GM23248 (cell line): ENCODE measurements around the gene GFM1. TPM values are rescaled to one million over a fixed set of nuclear protein-coding genes. Genes with fewer than 3 reads are reported as not detected.

ENCODE experiments used
- DNase-seq: peaks from one replicate; pipeline ENCODE4 v3.0.0-alpha.2; 2015
- H2AFZ ChIP-seq: fragments of 200-600 bp; sonication (generic); 2 replicates; pipeline ENCODE4 v1.6.1; 2016; ENCODE audit warnings: antibody characterized with exemption
- H3F3A ChIP-seq: fragments of 200-600 bp; sonication (generic); 2 replicates; pipeline ENCODE4 v1.6.1; 2016; ENCODE audit warnings: mild to moderate bottlenecking, antibody characterized with exemption, mixed run types; ENCODE audit not compliant: insufficient read depth
- H3K27ac ChIP-seq: fragments of 200-600 bp; sonication (generic); 2 replicates; pipeline ENCODE4 v1.5.1; 2016; ENCODE audit warnings: mild to moderate bottlenecking
- H3K27me3 ChIP-seq: fragments of 200-600 bp; sonication (generic); replicated peaks from 2 replicates; pipeline ENCODE4 v1.6.1; 2016; ENCODE audit warnings: mild to moderate bottlenecking; ENCODE audit not compliant: insufficient read depth
- H3K36me3 ChIP-seq: fragments of 200-600 bp; sonication (generic); 2 replicates; pipeline ENCODE4 v1.6.1; 2016; ENCODE audit warnings: low read depth, mild to moderate bottlenecking
- H3K4me1 ChIP-seq: fragments of 200-600 bp; sonication (generic); 2 replicates; pipeline ENCODE4 v1.6.1; 2016; ENCODE audit warnings: mild to moderate bottlenecking; ENCODE audit not compliant: insufficient read depth
- H3K4me2 ChIP-seq: fragments of 200-600 bp; sonication (generic); one replicate; pipeline ENCODE4 v1.6.1; 2016; ENCODE audit warnings: mild to moderate bottlenecking; ENCODE audit not compliant: unreplicated experiment
- H3K4me3 ChIP-seq: fragments of 200-600 bp; sonication (generic); 2 replicates; pipeline ENCODE4 v1.5.1; 2016; ENCODE audit warnings: mild to moderate bottlenecking
- H3K79me2 ChIP-seq: fragments of 200-600 bp; sonication (generic); 2 replicates; pipeline ENCODE4 v1.6.1; 2016; ENCODE audit warnings: mild to moderate bottlenecking; ENCODE audit not compliant: insufficient read depth
- H3K9ac ChIP-seq: fragments of 200-600 bp; sonication (generic); 2 replicates; pipeline ENCODE4 v1.6.1; 2016; ENCODE audit warnings: mild to moderate bottlenecking
- H3K9me2 ChIP-seq: fragments of 200-600 bp; sonication (generic); 2 replicates; pipeline ENCODE4 v1.6.1; 2016; ENCODE audit warnings: mixed run types, mild to moderate bottlenecking, moderate library complexity; ENCODE audit not compliant: insufficient read depth
- H3K9me3 ChIP-seq: fragments of 200-600 bp; sonication (generic); one replicate; pipeline ENCODE4 v1.6.1; 2017; ENCODE audit warnings: low read depth
- H4K20me1 ChIP-seq: fragments of 200-600 bp; sonication (generic); 2 replicates; pipeline ENCODE4 v1.6.0; 2016; ENCODE audit not compliant: insufficient read depth
- EZH2 ChIP-seq: fragments of 200-600 bp; sonication (generic); IDR thresholded peaks from 2 replicates; pipeline ENCODE4 v1.6.1; 2018; ENCODE audit warnings: antibody characterized with exemption, mild to moderate bottlenecking; ENCODE audit not compliant: insufficient read depth, poor library complexity, severe bottlenecking
- EZH2phosphoT487 ChIP-seq: fragments of 200-600 bp; sonication (generic); IDR thresholded peaks from 2 replicates; pipeline ENCODE4 v1.6.1; 2018; ENCODE audit warnings: antibody characterized with exemption, moderate library complexity, mild to moderate bottlenecking, low read depth; ENCODE audit not compliant: insufficient read depth
- WGBS, 2 experiments: methylation state at CpG; one replicate each; pipeline ENCODE4 v1.1.6; 2015 to 2017; ENCODE audit warnings: low lambda C conversion rate in 2 of 2, low coverage in 1 of 2; ENCODE audit errors: missing lambda C conversion rate in 2 of 2; 5-methylcytosine and 5-hydroxymethylcytosine counted together
- in situ Hi-C: fragments of 300-500 bp; cut with MboI; formaldehyde crosslinking; loops from 2 replicates; pipeline ENCODE4 v1.15.0; 2020
- polyA plus RNA-seq: library from polyadenylated mRNA; unstranded; fragments of >200 nt; fragmentation: Nextera tagmentation; extraction: Ambion mirVana; gene quantifications from 2 replicates; pipeline ENCODE4 v1.2.1, GENCODE V29; 2016
- total RNA-seq: library from RNA; depleted of rRNA; stranded (reverse); fragments of >200 nt; shearing (Covaris generic); gene quantifications from 2 replicates; pipeline ENCODE4 v1.2.3, GENCODE V29; 2014

Gene GFM1
- total and polyA plus RNA-seq, 2 experiments from 2014 or later = 29.2 to 38.5 TPM

DNA sequence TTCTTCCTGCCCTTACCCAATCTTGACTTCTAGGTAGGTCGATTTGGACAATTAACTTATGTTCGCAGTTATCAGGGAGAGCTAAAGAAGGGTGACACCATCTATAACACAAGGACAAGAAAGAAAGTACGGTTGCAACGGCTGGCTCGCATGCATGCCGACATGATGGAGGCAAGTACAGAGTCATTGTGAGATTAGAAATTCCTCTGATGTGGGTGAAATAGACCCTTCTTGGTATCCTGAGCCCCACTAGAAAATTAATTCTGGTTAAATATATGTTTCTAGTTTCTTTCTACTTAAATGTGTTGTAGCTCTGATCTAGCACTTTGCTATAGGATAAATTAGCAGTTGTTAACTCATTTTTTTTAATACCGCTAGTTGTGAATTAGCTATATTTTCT lies 14.6 kb downstream of the GFM1 start:
- Histone ChIP-seq H3K9ac (no peak overlapping the region), H3K9me3 (no peaks in the 10 kb centered on the region), H3K27ac (no peak overlapping the region), H3F3A (peaks cover 7% of the 10 kb centered on the region; the same call in 1 of the 2 replicates), H3K36me3 (peaks cover 40% of the 10 kb centered on the region), H4K20me1 (no peaks in the 10 kb centered on the region), H3K9me2 (no peaks in the 10 kb centered on the region), H3K4me3 (no peak overlapping the region), H3K4me1 (0 out of 2 replicates have a peak, but pooled peaks cover 3% of the 10 kb centered on the region), H3K4me2 (no peak overlapping the region), H2AFZ (no peak overlapping the region), H3K79me2 (no peaks in the 10 kb centered on the region), H3K27me3 (no peaks in the 10 kb centered on the region)
- no peak for DNase-seq
- TF ChIP-seq EZH2phosphoT487 (no peak), EZH2 (no peak)
- in situ Hi-C loops = no loop called here
- 88 to 89% methylated on average over 7 of the region's 7 CpGs for WGBS, 2 experiments

DNA sequence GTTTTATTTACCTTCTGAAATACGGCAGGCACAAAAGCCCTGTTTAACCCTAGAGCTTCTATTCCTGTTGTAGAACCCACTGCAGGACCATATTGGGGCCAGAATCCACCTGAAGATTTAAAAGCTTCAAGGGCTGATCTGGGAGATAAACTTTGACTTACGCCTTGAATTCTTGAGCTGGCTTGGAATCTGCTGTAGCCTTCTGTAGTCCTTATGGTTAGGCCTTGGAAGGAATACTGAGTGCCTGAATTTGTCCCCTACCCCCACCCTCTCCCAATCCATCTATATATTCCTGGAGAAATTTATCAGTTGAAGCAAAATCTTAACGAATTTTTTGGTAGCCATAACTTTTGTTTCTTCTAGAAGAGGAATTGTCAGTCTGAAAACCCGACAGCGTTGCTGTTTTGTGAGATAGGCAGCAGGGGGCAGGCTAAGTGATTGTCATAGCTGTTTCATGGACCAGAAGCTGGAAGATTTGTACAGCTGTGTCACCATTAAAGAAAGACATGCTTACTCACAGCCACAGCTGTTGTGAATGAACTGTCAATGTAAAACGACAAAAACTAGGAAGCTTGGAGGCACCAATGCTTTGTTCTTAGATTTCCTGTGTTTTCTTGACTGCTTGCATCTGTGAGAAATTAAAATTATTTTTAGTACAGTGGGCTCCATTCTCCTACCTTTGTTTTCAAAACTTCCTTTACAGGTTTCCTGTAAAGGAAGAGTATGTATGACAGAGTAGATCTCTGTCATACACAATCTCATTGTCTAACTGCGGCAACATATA lies 15.3 kb downstream of the GFM1 start:
- Histone ChIP-seq H3K9ac (no peak overlapping the region), H4K20me1 (no peaks in the 10 kb centered on the region), H3K4me1 (0 out of 2 replicates have a peak, but pooled peaks cover 3% of the 10 kb centered on the region), H3K9me3 (no peaks in the 10 kb centered on the region), H3K4me3 (no peak overlapping the region), H3K27ac (0 out of 2 replicates have a peak overlapping the region, but pooled peaks have one; percentile 2), H3K79me2 (no peaks in the 10 kb centered on the region), H2AFZ (0 out of 2 replicates have a peak overlapping the region, but pooled peaks have one; percentile 22), H3K27me3 (no peaks in the 10 kb centered on the region), H3K36me3 (peaks cover 46% of the 10 kb centered on the region), H3K4me2 (no peak overlapping the region), H3K9me2 (no peaks in the 10 kb centered on the region), H3F3A (peaks cover 7% of the 10 kb centered on the region; the same call in 1 of the 2 replicates)
- TF ChIP-seq EZH2phosphoT487 (no peak), EZH2 (no peak)
- in situ Hi-C loops = loop anchor here (10.0 kb wide), 1 partner anchor 135 kb away; no protein-coding TSS in a partner anchor
- DNase-seq = peak; percentile 91
- 38 to 42% methylated on average over 7 of the region's 7 CpGs for WGBS, 2 experiments

- Histone ChIP-seq H3K27me3 (no peaks in the 10 kb centered on the region), H3K9me3 (no peaks in the 10 kb centered on the region), H3F3A (peaks cover 7% of the 10 kb centered on the region; the same call in 1 of the 2 replicates), H2AFZ (no peak overlapping the region), H3K4me2 (no peak overlapping the region), H3K4me3 (no peak overlapping the region), H3K9me2 (no peaks in the 10 kb centered on the region), H3K9ac (no peak overlapping the region), H3K27ac (no peak overlapping the region), H3K36me3 (peaks cover 51% of the 10 kb centered on the region), H3K79me2 (peaks cover 5% of the 10 kb centered on the region; the same call in 1 of the 2 replicates), H4K20me1 (no peaks in the 10 kb centered on the region), H3K4me1 (0 out of 2 replicates have a peak, but pooled peaks cover 3% of the 10 kb centered on the region)
- in situ Hi-C loops = loop anchor here (10.0 kb wide), 1 partner anchor 134 kb away; no protein-coding TSS in a partner anchor
- 94 to 96% methylated on average over 4 of the region's 4 CpGs for WGBS, 2 experiments
- TF ChIP-seq EZH2 (no peak), EZH2phosphoT487 (no peak)
- DNase-seq = no peak
Measured at GRCh38 chr3:158660711-158661110, 16.4 kb downstream of the GFM1 start.

DNA sequence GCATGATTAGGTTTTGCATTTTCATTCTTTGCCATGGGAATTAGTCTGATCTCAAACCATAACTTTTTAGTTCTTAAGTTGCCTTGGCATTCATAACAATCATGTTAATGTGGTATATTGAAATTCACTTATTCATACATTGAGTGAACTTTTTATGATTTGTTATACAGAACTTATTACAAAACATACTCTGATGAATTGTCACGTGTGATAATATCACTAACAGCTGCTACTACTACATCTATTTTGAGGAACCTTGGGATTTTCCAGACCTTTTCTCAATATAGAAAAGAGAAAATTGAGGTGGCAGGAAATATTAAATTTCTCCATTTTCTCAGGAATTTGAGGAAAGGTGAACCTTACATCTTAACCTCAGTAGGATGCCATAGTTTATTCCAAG lies 18.9 kb downstream of the GFM1 start:
- Histone ChIP-seq H4K20me1 (no peaks in the 10 kb centered on the region), H3K27ac (no peak overlapping the region), H3K79me2 (peaks cover 5% of the 10 kb centered on the region; the same call in 1 of the 2 replicates), H3K36me3 (peaks cover 69% of the 10 kb centered on the region), H2AFZ (no peak overlapping the region), H3K27me3 (no peaks in the 10 kb centered on the region), H3K9ac (no peak overlapping the region), H3K9me2 (no peaks in the 10 kb centered on the region), H3F3A (peaks cover 6% of the 10 kb centered on the region; the same call in 1 of the 2 replicates), H3K9me3 (no peaks in the 10 kb centered on the region), H3K4me3 (no peak overlapping the region), H3K4me2 (no peak overlapping the region), H3K4me1 (0 out of 2 replicates have a peak, but pooled peaks cover 3% of the 10 kb centered on the region)
- DNase-seq = no peak
- WGBS, 2 experiments = 72 to 77% methylated on average over 1 of the region's 1 CpG
- in situ Hi-C loops = loop anchor here (10.0 kb wide), 1 partner anchor 132 kb away; no protein-coding TSS in a partner anchor
- TF ChIP-seq EZH2phosphoT487 (no peak), EZH2 (no peak)
